Measurements from ENCODE around the gene CFD.
"Not testable (repeated sequence)": the region's sequence is repeated elsewhere in the genome, so short reads cannot be mapped to it uniquely, and the experiment has no call there.

The CFD gene

GRCh38 chr19:888581-889385, 29.3 kb downstream of the CFD start:
- no peak for DNase-seq (ENCODE audit: low read depth, low spot score)

GRCh38 chr19:889662-890295, 30.3 kb downstream of the CFD start:
- no peak for DNase-seq (ENCODE audit: low read depth, low spot score)

GRCh38 chr19:890831-891230, 31.4 kb downstream of the CFD start:
- DNase-seq (ENCODE audit: low read depth, low spot score): no peak

GRCh38 chr19:891421-892200, 32.1 kb downstream of the CFD start:
- DNase-seq (ENCODE audit: low read depth, low spot score): not testable (repeated sequence)

GRCh38 chr19:892243-892893, 32.9 kb downstream of the CFD start:
- no peak for DNase-seq (ENCODE audit: low read depth, low spot score)

GRCh38 chr19:892894-893689, 33.6 kb downstream of the CFD start, which contains the start of the genes MED16 and RNU6-9:
Gene MED16 (minus strand): TSS chr19:893187. CDS start chr19:891131, 2,056 bp downstream.
Gene RNU6-9 (plus strand): TSS chr19:893484.
- peak; percentile 76 for DNase-seq (ENCODE audit: low read depth, low spot score)

GRCh38 chr19:896434-896833, 37.0 kb downstream of the CFD start:
- no peak for DNase-seq (ENCODE audit: low read depth, low spot score)

- DNase-seq (ENCODE audit: low read depth, low spot score): no peak
These were observed 37.5 kb downstream of the CFD start for GRCh38 chr19:896999-897398.

GRCh38 chr19:897442-898039, 38.1 kb downstream of the CFD start:
- no peak for DNase-seq (ENCODE audit: low read depth, low spot score)

- no peak for DNase-seq (ENCODE audit: low read depth, low spot score)
These were observed 39.2 kb downstream of the CFD start for GRCh38 chr19:898663-899062.

- no peak for DNase-seq (ENCODE audit: low read depth, low spot score)
These were observed 40.0 kb downstream of the CFD start for GRCh38 chr19:899336-900042.

- no peak for DNase-seq (ENCODE audit: low read depth, low spot score)
These were observed 40.5 kb downstream of the CFD start for GRCh38 chr19:900043-900301.

- no peak for DNase-seq (ENCODE audit: low read depth, low spot score)
These were observed 41.0 kb downstream of the CFD start for GRCh38 chr19:900302-901111.

GRCh38 chr19:901216-902092, 42.0 kb downstream of the CFD start:
- DNase-seq (ENCODE audit: low read depth, low spot score): no peak

GRCh38 chr19:902093-902370, 42.6 kb downstream of the CFD start:
- DNase-seq (ENCODE audit: low read depth, low spot score): no peak

- no peak for DNase-seq (ENCODE audit: low read depth, low spot score)
These were observed 43.2 kb downstream of the CFD start for GRCh38 chr19:902446-903226.

- no peak for DNase-seq (ENCODE audit: low read depth, low spot score)
These were observed 43.9 kb downstream of the CFD start for GRCh38 chr19:903266-903797.

- no peak for DNase-seq (ENCODE audit: low read depth, low spot score)
These were observed 45.1 kb downstream of the CFD start for GRCh38 chr19:904545-904944.

Measured in brain pericyte (primary cell).